ENCODE data around the gene SPAG16.

SPAG16 gene

GRCh38 chr2:214328941-214329340 lies 1044.7 kb downstream of the SPAG16 start:
- in situ Hi-C loops (cut with HindIII; ENCODE audit: low sequenced_read_pairs) = no loop called here

- in situ Hi-C loops (cut with HindIII; ENCODE audit: low sequenced_read_pairs) = no loop called here
These were observed 1057.4 kb downstream of the SPAG16 start for GRCh38 chr2:214341646-214342045.

GRCh38 chr2:214358506-214358905 lies 1074.2 kb downstream of the SPAG16 start:
- in situ Hi-C loops (cut with HindIII; ENCODE audit: low sequenced_read_pairs) = no loop called here

GRCh38 chr2:214361116-214361515 lies 1076.9 kb downstream of the SPAG16 start:
- in situ Hi-C loops (cut with HindIII; ENCODE audit: low sequenced_read_pairs) = no loop called here

- in situ Hi-C loops (cut with HindIII; ENCODE audit: low sequenced_read_pairs) = no loop called here
These were observed 1081.3 kb downstream of the SPAG16 start for GRCh38 chr2:214365549-214365948.

- in situ Hi-C loops (cut with HindIII; ENCODE audit: low sequenced_read_pairs) = no loop called here
These were observed 1082.9 kb downstream of the SPAG16 start for GRCh38 chr2:214367171-214367570.

- in situ Hi-C loops (cut with HindIII; ENCODE audit: low sequenced_read_pairs) = no loop called here
These were observed 1092.5 kb downstream of the SPAG16 start for GRCh38 chr2:214376618-214377285.

GRCh38 chr2:214377286-214377624 lies 1093.0 kb downstream of the SPAG16 start:
- in situ Hi-C loops (cut with HindIII; ENCODE audit: low sequenced_read_pairs) = no loop called here

- in situ Hi-C loops (cut with HindIII; ENCODE audit: low sequenced_read_pairs) = no loop called here
These were observed 1094.3 kb downstream of the SPAG16 start for GRCh38 chr2:214378455-214379103.

GRCh38 chr2:214379227-214379626 lies 1095.0 kb downstream of the SPAG16 start:
- in situ Hi-C loops (cut with HindIII; ENCODE audit: low sequenced_read_pairs) = no loop called here

- in situ Hi-C loops (cut with HindIII; ENCODE audit: low sequenced_read_pairs) = no loop called here
These were observed 1096.4 kb downstream of the SPAG16 start for GRCh38 chr2:214380681-214381080.

GRCh38 chr2:214382229-214382628 lies 1098.0 kb downstream of the SPAG16 start:
- in situ Hi-C loops (cut with HindIII; ENCODE audit: low sequenced_read_pairs) = no loop called here

- in situ Hi-C loops (cut with HindIII; ENCODE audit: low sequenced_read_pairs) = no loop called here
These were observed 1102.5 kb downstream of the SPAG16 start for GRCh38 chr2:214386720-214387119.

GRCh38 chr2:214389334-214389733 lies 1105.1 kb downstream of the SPAG16 start:
- in situ Hi-C loops (cut with HindIII; ENCODE audit: low sequenced_read_pairs) = no loop called here

- in situ Hi-C loops (cut with HindIII; ENCODE audit: low sequenced_read_pairs) = no loop called here
These were observed 1109.5 kb downstream of the SPAG16 start for GRCh38 chr2:214393796-214394195.

GRCh38 chr2:214395040-214395439 lies 1110.8 kb downstream of the SPAG16 start:
- in situ Hi-C loops (cut with HindIII; ENCODE audit: low sequenced_read_pairs) = no loop called here

- in situ Hi-C loops (cut with HindIII; ENCODE audit: low sequenced_read_pairs) = no loop called here
These were observed 1117.3 kb downstream of the SPAG16 start for GRCh38 chr2:214401580-214401979.

- in situ Hi-C loops (cut with HindIII; ENCODE audit: low sequenced_read_pairs) = loop anchor here (5.0 kb wide), 1 partner anchor 88 kb away; no protein-coding TSS in a partner anchor
These were observed 1126.0 kb downstream of the SPAG16 start for GRCh38 chr2:214410128-214410775.

- in situ Hi-C loops (cut with HindIII; ENCODE audit: low sequenced_read_pairs) = loop anchor here (5.0 kb wide), 1 partner anchor 89 kb away; no protein-coding TSS in a partner anchor
These were observed 1126.8 kb downstream of the SPAG16 start, which contains the start of gene VWC2L for GRCh38 chr2:214410918-214411554. VWC2L (plus strand) TSS chr2:214411054; CDS start chr2:214414194, 3,140 bp downstream.

- in situ Hi-C loops (cut with HindIII; ENCODE audit: low sequenced_read_pairs) = loop anchor here (5.0 kb wide), 1 partner anchor 90 kb away; no protein-coding TSS in a partner anchor
These were observed 1128.4 kb downstream of the SPAG16 start for GRCh38 chr2:214412679-214413078.

GRCh38 chr2:214436470-214436869 lies 1152.2 kb downstream of the SPAG16 start:
- in situ Hi-C loops (cut with HindIII; ENCODE audit: low sequenced_read_pairs) = no loop called here

Measured in endothelial cell of hepatic sinusoid (primary cell).